ENCODE data around the gene SLC1A5. TPM values are rescaled to one million over a fixed set of nuclear protein-coding genes. Genes with fewer than 3 reads are reported as not detected.

Gene SLC1A5
- total RNA-seq, 1 donor from 2014 or later, result 5.9 TPM

GRCh38 chr19:46787040-46787330 lies 1.4 kb downstream of the SLC1A5 start:
- no peaks in the 10 kb centered on the region for H3K9me3 ChIP-seq (replicated peaks)

GRCh38 chr19:46786236-46787039 lies 2.0 kb downstream of the SLC1A5 start:
- Histone ChIP-seq H3K4me3 (peak overlapping the region; percentile 70), H3K4me1 (peaks cover 52% of the 10 kb centered on the region), H3K27me3 (ENCODE audit: low read depth) (peaks cover 6% of the 10 kb centered on the region), H3K9me3 (replicated peaks) (no peaks in the 10 kb centered on the region), H3K36me3 (peaks cover 3% of the 10 kb centered on the region), H3K27ac (replicated peaks) (peak overlapping the region; percentile 87)
- TF ChIP-seq CTCF (IDR thresholded peaks at IDR 0.05; ENCODE audit: borderline replicate concordance), result no peak
- intact Hi-C loops (cut with micrococcal nuclease), result no loop called here
- peak; percentile 67 for DNase-seq

More at GRCh38 chr19:46787040-46787330, 1.4 kb downstream of the SLC1A5 start:
- no peak for TF ChIP-seq CTCF (IDR thresholded peaks at IDR 0.05; ENCODE audit: borderline replicate concordance)
- DNase-seq, result no peak
- intact Hi-C loops (cut with micrococcal nuclease), result no loop called here
- H3K4me3 ChIP-seq, result peak overlapping the region; percentile 70
- H3K36me3 ChIP-seq, result no peaks in the 10 kb centered on the region
- peaks cover 6% of the 10 kb centered on the region for H3K27me3 ChIP-seq (ENCODE audit: low read depth)
- H3K4me1 ChIP-seq, result peaks cover 52% of the 10 kb centered on the region
- H3K27ac ChIP-seq (replicated peaks), result peak overlapping the region; percentile 87

GRCh38 chr19:46785980-46786235 lies 2.5 kb downstream of the SLC1A5 start:
- H3K27me3 ChIP-seq (ENCODE audit: low read depth), result peaks cover 6% of the 10 kb centered on the region
- peak overlapping the region; percentile 70 for H3K4me3 ChIP-seq
- TF ChIP-seq CTCF (IDR thresholded peaks at IDR 0.05; ENCODE audit: borderline replicate concordance), result no peak
- DNase-seq, result no peak
- H3K36me3 ChIP-seq, result peaks cover 9% of the 10 kb centered on the region
- H3K9me3 ChIP-seq (replicated peaks), result no peaks in the 10 kb centered on the region
- H3K4me1 ChIP-seq, result peaks cover 52% of the 10 kb centered on the region
- H3K27ac ChIP-seq (replicated peaks), result peak overlapping the region; percentile 87
- intact Hi-C loops (cut with micrococcal nuclease), result no loop called here

GRCh38 chr19:46785054-46785979 lies 3.1 kb downstream of the SLC1A5 start:
- intact Hi-C loops (cut with micrococcal nuclease), result no loop called here
- Histone ChIP-seq H3K9me3 (replicated peaks) (no peaks in the 10 kb centered on the region), H3K36me3 (peaks cover 13% of the 10 kb centered on the region), H3K27ac (replicated peaks) (peak overlapping the region; percentile 87), H3K27me3 (ENCODE audit: low read depth) (peaks cover 6% of the 10 kb centered on the region), H3K4me1 (peaks cover 52% of the 10 kb centered on the region), H3K4me3 (peak overlapping the region; percentile 70)
- TF ChIP-seq CTCF (IDR thresholded peaks at IDR 0.05; ENCODE audit: borderline replicate concordance), result no peak
- DNase-seq, result no peak

GRCh38 chr19:46784262-46785053 lies 3.9 kb downstream of the SLC1A5 start:
- peaks cover 6% of the 10 kb centered on the region for H3K27me3 ChIP-seq (ENCODE audit: low read depth)
- H3K4me3 ChIP-seq, result peak overlapping the region; percentile 70
- H3K36me3 ChIP-seq, result peaks cover 17% of the 10 kb centered on the region
- peak; percentile 69 for DNase-seq
- no peaks in the 10 kb centered on the region for H3K9me3 ChIP-seq (replicated peaks)
- intact Hi-C loops (cut with micrococcal nuclease), result no loop called here
- TF ChIP-seq CTCF (IDR thresholded peaks at IDR 0.05; ENCODE audit: borderline replicate concordance), result peak; percentile 20
- H3K27ac ChIP-seq (replicated peaks), result peak overlapping the region; percentile 87
- peaks cover 52% of the 10 kb centered on the region for H3K4me1 ChIP-seq
